ENCODE measurements around the gene RNF182. TPM values are rescaled to one million over a fixed set of nuclear protein-coding genes. Genes with fewer than 3 reads are reported as not detected.

Gene RNF182
- total RNA-seq, 2 donors from 2014 or later: not detected

DNA sequence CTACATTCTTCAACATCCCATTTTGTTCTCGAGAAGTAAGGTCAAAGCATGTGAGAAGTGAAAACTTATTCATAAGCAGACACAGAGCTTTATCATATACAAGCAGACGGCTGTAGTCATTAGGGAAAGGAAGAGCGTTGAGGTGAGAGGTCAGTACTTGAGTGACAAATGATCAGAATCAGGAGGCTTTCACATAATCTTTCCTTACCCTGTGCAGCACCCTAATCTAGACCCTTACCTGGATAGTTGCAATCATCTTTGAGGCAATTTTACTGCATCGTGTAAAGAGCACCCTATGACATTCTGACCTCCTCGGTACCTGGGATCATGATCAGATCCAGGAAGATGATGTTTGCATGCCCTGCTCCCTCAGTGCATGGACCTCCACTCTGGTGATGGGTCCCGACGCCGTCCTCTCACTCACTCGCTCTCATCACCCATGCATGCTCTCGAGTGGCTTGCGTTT, 62.7 kb downstream of the RNF182 start:
- no peaks in the 10 kb centered on the region for H3K27me3 ChIP-seq (replicated peaks; ENCODE audit: insufficient read depth)
- TF ChIP-seq, protein P1, sequence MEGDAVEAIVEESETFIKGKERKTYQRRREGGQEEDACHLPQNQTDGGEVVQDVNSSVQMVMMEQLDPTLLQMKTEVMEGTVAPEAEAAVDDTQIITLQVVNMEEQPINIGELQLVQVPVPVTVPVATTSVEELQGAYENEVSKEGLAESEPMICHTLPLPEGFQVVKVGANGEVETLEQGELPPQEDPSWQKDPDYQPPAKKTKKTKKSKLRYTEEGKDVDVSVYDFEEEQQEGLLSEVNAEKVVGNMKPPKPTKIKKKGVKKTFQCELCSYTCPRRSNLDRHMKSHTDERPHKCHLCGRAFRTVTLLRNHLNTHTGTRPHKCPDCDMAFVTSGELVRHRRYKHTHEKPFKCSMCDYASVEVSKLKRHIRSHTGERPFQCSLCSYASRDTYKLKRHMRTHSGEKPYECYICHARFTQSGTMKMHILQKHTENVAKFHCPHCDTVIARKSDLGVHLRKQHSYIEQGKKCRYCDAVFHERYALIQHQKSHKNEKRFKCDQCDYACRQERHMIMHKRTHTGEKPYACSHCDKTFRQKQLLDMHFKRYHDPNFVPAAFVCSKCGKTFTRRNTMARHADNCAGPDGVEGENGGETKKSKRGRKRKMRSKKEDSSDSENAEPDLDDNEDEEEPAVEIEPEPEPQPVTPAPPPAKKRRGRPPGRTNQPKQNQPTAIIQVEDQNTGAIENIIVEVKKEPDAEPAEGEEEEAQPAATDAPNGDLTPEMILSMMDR (IDR thresholded peaks at IDR 0.05): no peak
- no peak overlapping the region for H3K27ac ChIP-seq
- H3K4me3 ChIP-seq: no peak overlapping the region
- DNase-seq (ENCODE audit: low spot score) (no peak), ATAC-seq (ENCODE audit: insufficient number of reproducible peaks, low FRiP score, low read depth) (no peak)
- H3K36me3 ChIP-seq: no peaks in the 10 kb centered on the region
- no peaks in the 10 kb centered on the region for H3K9me3 ChIP-seq
- H3K4me1 ChIP-seq (ENCODE audit: control insufficient read depth in 1 of 2, low read depth in 2 of 2): no peaks in the 10 kb centered on the region

DNA sequence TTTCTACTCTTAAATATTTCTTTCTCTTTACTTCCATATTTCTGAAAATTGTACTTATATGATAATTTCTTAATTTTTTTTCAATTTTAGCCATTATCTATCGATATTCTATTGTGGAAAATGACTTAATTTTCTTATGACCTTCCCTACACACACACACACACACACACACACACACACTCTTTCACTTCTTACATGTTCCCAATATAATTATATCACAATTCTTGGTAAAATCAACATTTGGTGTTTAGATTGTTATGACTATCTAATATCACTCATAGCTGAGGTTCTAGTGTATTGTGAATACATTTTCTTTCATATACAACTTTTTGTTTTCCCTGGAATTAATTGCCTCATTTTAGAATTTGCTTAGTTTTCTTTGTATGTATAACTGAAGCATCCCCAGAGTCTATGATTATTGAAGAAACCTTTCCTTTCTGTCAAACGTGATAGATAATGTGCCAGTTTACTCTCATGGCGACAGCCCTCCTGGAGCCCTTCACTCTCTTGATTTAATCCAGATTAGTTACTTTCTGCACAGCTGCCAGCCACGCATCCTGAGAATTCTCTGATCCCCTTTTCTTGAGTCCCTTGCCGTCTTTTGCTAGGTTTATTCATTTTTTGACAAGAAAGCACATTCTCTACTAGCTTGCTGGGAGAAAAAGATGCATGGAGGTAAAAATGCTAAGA, 63.4 kb downstream of the RNF182 start:
- Histone ChIP-seq H3K9me3 (no peaks in the 10 kb centered on the region), H3K4me3 (no peak overlapping the region), H3K27ac (no peak overlapping the region), H3K27me3 (replicated peaks; ENCODE audit: insufficient read depth) (no peaks in the 10 kb centered on the region), H3K4me1 (ENCODE audit: control insufficient read depth in 1 of 2, low read depth in 2 of 2) (no peaks in the 10 kb centered on the region), H3K36me3 (no peaks in the 10 kb centered on the region)
- TF ChIP-seq, protein P1 (IDR thresholded peaks at IDR 0.05): no peak
- no peak for DNase-seq (ENCODE audit: low spot score)
- no peak for ATAC-seq (ENCODE audit: insufficient number of reproducible peaks, low FRiP score, low read depth)

DNA sequence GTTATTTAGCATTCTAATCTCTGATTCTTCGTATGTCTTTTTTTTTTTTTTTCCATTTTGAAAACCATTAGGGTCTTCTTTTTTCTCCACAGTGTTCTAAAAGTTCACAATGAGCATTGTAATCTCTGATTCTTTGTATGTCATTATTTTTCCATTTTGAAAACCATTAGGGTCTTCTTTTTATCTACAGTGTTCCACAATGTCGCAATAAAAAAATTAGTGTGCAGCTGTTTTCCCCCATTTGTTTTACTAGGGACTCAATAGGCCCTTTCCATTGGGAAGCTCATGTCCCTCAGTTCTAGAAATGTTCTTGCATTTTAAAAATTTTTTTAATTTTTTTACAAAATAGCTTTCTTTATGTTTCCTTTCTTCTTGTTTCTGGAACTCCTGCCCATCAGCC, 64.2 kb downstream of the RNF182 start:
- Histone ChIP-seq H3K27me3 (replicated peaks; ENCODE audit: insufficient read depth) (no peaks in the 10 kb centered on the region), H3K9me3 (no peaks in the 10 kb centered on the region), H3K27ac (no peak overlapping the region), H3K36me3 (no peaks in the 10 kb centered on the region), H3K4me3 (no peak overlapping the region), H3K4me1 (ENCODE audit: control insufficient read depth in 1 of 2, low read depth in 2 of 2) (no peaks in the 10 kb centered on the region)
- no peak for ATAC-seq (ENCODE audit: insufficient number of reproducible peaks, low FRiP score, low read depth)
- no peak for DNase-seq (ENCODE audit: low spot score)
- TF ChIP-seq, protein P1 (IDR thresholded peaks at IDR 0.05): no peak

DNA sequence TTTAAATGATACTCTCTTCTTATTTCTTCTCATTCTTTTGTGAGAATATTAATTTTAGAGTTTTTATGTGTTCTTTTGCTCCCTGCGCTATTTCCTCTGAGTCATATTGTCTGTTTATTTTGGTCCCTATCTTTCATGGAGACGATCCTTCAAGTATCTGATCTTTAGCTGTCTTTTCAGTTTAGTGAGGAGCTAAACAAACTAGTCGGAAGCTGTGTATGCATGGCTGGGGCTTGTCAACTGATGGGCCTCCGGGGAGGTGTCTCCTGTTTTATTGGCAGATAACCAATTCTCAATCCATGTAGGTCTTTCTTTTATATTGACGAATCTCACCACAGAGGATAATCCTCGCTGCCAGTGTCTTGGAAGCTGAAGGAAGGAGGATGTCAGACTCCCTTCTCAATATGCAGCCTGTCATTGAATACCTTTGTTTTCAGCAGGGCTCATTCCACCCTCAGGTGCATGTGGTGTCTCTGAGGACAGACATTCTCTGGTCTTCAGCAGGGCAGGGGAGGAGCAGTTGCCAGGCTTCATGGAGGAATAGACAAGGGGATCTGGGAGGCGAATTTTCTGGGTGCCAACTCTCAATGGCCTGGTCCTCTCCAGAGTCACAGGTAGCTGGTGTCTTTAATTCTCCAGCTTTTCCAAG, 64.9 kb downstream of the RNF182 start:
- Histone ChIP-seq H3K4me1 (ENCODE audit: control insufficient read depth in 1 of 2, low read depth in 2 of 2) (no peaks in the 10 kb centered on the region), H3K27ac (no peak overlapping the region), H3K36me3 (no peaks in the 10 kb centered on the region), H3K4me3 (no peak overlapping the region), H3K9me3 (no peaks in the 10 kb centered on the region), H3K27me3 (replicated peaks; ENCODE audit: insufficient read depth) (no peaks in the 10 kb centered on the region)
- no peak for DNase-seq (ENCODE audit: low spot score)
- TF ChIP-seq, protein P1 (IDR thresholded peaks at IDR 0.05): no peak
- ATAC-seq (ENCODE audit: insufficient number of reproducible peaks, low FRiP score, low read depth): no peak

DNA sequence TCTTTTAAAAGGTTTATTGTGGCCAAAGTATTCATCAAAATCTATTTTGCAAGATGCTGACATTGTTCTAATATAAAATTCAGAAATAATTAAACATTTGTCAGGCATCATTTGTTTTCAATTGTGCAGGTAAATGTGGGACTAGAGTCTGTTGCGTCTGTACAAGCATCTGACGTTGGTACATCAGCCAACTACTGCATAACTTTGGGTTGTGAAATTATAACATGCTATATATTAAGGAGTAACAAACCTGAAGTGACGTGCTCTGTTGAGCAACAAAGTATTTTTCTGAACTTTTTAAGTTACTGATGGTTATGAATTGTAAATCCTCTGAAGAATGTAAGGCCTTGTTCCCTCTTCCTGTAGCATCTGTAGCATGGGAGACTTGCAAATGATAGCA, 66.0 kb downstream of the RNF182 start:
- Histone ChIP-seq H3K27me3 (replicated peaks; ENCODE audit: insufficient read depth) (no peaks in the 10 kb centered on the region), H3K9me3 (no peaks in the 10 kb centered on the region), H3K4me1 (ENCODE audit: control insufficient read depth in 1 of 2, low read depth in 2 of 2) (no peaks in the 10 kb centered on the region), H3K27ac (no peak overlapping the region), H3K4me3 (no peak overlapping the region), H3K36me3 (no peaks in the 10 kb centered on the region)
- DNase-seq (ENCODE audit: low spot score) (no peak), ATAC-seq (ENCODE audit: insufficient number of reproducible peaks, low FRiP score, low read depth) (no peak)
- TF ChIP-seq, protein P1 (IDR thresholded peaks at IDR 0.05): no peak

Data from thoracic aorta (tissue), 2 donors.